ENCODE results near the gene RAB27A. TPM values are rescaled to one million over a fixed set of nuclear protein-coding genes. Genes with fewer than 3 reads are reported as not detected.

The RAB27A gene
- total and polyA plus RNA-seq, 9 of the 15 experiments (the other 6 are each of a cell fraction or from before 2014, with no cell fraction given): 31.5 to 171 (median 80.4) TPM

GRCh38 chr15:55196458-55197361, 92.9 kb downstream of the RAB27A start, which contains the start of gene RSL24D1 (continued):
- TF ChIP-seq XRCC5 (IDR thresholded peaks at IDR 0.05; ENCODE audit: low read depth, low read length) (peak; percentile 83; the same call in 1 of the 2 replicates), MEF2A (IDR thresholded peaks at IDR 0.05; ENCODE audit: control insufficient read depth, low read depth, low read length) (no peak), GABPA (tag; conservative IDR thresholded peaks at IDR 0.05; ENCODE audit: low read depth) (peak; percentile 99), SMC3 (conservative IDR thresholded peaks at IDR 0.05; ENCODE audit: insufficient read depth, low read depth, low read length) (peak; percentile 14; the same call in 1 of the 2 replicates), CHD1 (IDR thresholded peaks at IDR 0.05; ENCODE audit: low read length) (no peak), MBD2 (IDR thresholded peaks at IDR 0.05; ENCODE audit: borderline replicate concordance, low read depth) (peak; percentile 67)
- TF ChIP-seq, protein P1, sequence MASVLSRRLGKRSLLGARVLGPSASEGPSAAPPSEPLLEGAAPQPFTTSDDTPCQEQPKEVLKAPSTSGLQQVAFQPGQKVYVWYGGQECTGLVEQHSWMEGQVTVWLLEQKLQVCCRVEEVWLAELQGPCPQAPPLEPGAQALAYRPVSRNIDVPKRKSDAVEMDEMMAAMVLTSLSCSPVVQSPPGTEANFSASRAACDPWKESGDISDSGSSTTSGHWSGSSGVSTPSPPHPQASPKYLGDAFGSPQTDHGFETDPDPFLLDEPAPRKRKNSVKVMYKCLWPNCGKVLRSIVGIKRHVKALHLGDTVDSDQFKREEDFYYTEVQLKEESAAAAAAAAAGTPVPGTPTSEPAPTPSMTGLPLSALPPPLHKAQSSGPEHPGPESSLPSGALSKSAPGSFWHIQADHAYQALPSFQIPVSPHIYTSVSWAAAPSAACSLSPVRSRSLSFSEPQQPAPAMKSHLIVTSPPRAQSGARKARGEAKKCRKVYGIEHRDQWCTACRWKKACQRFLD (CRISPR knock-in tag; IDR thresholded peaks at IDR 0.05): 0 out of 2 replicates have a peak, but pooled peaks have one; percentile 27
- TF ChIP-seq, protein P2, sequence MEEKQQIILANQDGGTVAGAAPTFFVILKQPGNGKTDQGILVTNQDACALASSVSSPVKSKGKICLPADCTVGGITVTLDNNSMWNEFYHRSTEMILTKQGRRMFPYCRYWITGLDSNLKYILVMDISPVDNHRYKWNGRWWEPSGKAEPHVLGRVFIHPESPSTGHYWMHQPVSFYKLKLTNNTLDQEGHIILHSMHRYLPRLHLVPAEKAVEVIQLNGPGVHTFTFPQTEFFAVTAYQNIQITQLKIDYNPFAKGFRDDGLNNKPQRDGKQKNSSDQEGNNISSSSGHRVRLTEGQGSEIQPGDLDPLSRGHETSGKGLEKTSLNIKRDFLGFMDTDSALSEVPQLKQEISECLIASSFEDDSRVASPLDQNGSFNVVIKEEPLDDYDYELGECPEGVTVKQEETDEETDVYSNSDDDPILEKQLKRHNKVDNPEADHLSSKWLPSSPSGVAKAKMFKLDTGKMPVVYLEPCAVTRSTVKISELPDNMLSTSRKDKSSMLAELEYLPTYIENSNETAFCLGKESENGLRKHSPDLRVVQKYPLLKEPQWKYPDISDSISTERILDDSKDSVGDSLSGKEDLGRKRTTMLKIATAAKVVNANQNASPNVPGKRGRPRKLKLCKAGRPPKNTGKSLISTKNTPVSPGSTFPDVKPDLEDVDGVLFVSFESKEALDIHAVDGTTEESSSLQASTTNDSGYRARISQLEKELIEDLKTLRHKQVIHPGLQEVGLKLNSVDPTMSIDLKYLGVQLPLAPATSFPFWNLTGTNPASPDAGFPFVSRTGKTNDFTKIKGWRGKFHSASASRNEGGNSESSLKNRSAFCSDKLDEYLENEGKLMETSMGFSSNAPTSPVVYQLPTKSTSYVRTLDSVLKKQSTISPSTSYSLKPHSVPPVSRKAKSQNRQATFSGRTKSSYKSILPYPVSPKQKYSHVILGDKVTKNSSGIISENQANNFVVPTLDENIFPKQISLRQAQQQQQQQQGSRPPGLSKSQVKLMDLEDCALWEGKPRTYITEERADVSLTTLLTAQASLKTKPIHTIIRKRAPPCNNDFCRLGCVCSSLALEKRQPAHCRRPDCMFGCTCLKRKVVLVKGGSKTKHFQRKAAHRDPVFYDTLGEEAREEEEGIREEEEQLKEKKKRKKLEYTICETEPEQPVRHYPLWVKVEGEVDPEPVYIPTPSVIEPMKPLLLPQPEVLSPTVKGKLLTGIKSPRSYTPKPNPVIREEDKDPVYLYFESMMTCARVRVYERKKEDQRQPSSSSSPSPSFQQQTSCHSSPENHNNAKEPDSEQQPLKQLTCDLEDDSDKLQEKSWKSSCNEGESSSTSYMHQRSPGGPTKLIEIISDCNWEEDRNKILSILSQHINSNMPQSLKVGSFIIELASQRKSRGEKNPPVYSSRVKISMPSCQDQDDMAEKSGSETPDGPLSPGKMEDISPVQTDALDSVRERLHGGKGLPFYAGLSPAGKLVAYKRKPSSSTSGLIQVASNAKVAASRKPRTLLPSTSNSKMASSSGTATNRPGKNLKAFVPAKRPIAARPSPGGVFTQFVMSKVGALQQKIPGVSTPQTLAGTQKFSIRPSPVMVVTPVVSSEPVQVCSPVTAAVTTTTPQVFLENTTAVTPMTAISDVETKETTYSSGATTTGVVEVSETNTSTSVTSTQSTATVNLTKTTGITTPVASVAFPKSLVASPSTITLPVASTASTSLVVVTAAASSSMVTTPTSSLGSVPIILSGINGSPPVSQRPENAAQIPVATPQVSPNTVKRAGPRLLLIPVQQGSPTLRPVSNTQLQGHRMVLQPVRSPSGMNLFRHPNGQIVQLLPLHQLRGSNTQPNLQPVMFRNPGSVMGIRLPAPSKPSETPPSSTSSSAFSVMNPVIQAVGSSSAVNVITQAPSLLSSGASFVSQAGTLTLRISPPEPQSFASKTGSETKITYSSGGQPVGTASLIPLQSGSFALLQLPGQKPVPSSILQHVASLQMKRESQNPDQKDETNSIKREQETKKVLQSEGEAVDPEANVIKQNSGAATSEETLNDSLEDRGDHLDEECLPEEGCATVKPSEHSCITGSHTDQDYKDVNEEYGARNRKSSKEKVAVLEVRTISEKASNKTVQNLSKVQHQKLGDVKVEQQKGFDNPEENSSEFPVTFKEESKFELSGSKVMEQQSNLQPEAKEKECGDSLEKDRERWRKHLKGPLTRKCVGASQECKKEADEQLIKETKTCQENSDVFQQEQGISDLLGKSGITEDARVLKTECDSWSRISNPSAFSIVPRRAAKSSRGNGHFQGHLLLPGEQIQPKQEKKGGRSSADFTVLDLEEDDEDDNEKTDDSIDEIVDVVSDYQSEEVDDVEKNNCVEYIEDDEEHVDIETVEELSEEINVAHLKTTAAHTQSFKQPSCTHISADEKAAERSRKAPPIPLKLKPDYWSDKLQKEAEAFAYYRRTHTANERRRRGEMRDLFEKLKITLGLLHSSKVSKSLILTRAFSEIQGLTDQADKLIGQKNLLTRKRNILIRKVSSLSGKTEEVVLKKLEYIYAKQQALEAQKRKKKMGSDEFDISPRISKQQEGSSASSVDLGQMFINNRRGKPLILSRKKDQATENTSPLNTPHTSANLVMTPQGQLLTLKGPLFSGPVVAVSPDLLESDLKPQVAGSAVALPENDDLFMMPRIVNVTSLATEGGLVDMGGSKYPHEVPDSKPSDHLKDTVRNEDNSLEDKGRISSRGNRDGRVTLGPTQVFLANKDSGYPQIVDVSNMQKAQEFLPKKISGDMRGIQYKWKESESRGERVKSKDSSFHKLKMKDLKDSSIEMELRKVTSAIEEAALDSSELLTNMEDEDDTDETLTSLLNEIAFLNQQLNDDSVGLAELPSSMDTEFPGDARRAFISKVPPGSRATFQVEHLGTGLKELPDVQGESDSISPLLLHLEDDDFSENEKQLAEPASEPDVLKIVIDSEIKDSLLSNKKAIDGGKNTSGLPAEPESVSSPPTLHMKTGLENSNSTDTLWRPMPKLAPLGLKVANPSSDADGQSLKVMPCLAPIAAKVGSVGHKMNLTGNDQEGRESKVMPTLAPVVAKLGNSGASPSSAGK (IDR thresholded peaks at IDR 0.05): peak; percentile 62
- TF ChIP-seq, protein P3, sequence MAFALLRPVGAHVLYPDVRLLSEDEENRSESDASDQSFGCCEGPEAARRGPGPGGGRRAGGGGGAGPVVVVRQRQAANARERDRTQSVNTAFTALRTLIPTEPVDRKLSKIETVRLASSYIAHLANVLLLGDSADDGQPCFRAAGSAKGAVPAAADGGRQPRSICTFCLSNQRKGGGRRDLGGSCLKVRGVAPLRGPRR (CRISPR knock-in tag; IDR thresholded peaks at IDR 0.05): no peak
